ENCODE data around the gene HLA-DMA. TPM values are rescaled to one million over a fixed set of nuclear protein-coding genes. Genes with fewer than 3 reads are reported as not detected.

The HLA-DMA gene
- total and polyA plus RNA-seq, 2 of the 8 experiments (the other 6 are each of a cell fraction or from before 2014, with no cell fraction given), result 13.3 to 23.1 TPM

- TF ChIP-seq SP2 (IDR thresholded peaks at IDR 0.05; ENCODE audit: low read length) (no peak), ZNF274 (IDR thresholded peaks at IDR 0.05; ENCODE audit: borderline replicate concordance, extremely low read depth, low read length) (no peak), ATF3 (IDR thresholded peaks at IDR 0.05; ENCODE audit: insufficient read depth, low read depth, low read length) (no peak), CHD7 (IDR thresholded peaks at IDR 0.05; ENCODE audit: insufficient replicate concordance, low read length) (peak; percentile 9), NANOG (IDR thresholded peaks at IDR 0.05; ENCODE audit: insufficient read depth, low read depth, low read length, poor library complexity, severe bottlenecking) (no peak), ASH2L (IDR thresholded peaks at IDR 0.05; ENCODE audit: low read length) (peak; percentile 43), SP4 (IDR thresholded peaks at IDR 0.05; ENCODE audit: low read length) (peak; percentile 88; the same call in 1 of the 2 replicates), HDAC2 (IDR thresholded peaks at IDR 0.05; ENCODE audit: borderline replicate concordance in 1 of 2, low read depth in 2 of 2, low read length in 2 of 2) (0 out of 4 replicates have a peak, but pooled peaks of 1 of the 2 experiments have one; percentile 53)
Observed at GRCh38 chr6:32971581-32972352, 18.9 kb upstream of the HLA-DMA start (continued).

Measured in H1 (cell line).